ENCODE measurements around the gene LYRM9.

DNA sequence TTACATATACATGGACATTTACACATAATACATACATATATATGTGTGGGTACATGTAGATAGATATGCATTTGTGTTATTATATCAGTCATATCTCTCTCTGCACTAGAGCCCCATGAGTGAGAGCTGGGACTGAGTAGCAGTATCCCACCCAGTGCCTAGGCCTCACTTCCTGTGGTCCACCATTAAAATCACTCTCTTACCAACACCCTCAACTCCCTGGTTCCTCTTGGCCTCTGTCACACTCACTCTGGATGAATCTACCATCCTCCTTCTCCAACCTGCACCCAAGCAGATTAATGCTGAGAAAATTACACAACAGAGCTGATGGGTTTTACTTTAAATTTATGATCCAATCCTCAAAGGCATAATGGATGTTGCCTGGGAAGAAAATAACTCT is 4.9 kb upstream of the LYRM9 start:
- TF ChIP-seq EP300 (conservative IDR thresholded peaks at IDR 0.05; ENCODE audit: poor library complexity, severe bottlenecking) (no peak), EZH2 (IDR thresholded peaks at IDR 0.05; ENCODE audit: borderline replicate concordance, insufficient read depth, low read length, poor library complexity, severe bottlenecking) (no peak), POLR2AphosphoS5 (IDR thresholded peaks at IDR 0.05) (no peak)
- TF ChIP-seq, protein P1, sequence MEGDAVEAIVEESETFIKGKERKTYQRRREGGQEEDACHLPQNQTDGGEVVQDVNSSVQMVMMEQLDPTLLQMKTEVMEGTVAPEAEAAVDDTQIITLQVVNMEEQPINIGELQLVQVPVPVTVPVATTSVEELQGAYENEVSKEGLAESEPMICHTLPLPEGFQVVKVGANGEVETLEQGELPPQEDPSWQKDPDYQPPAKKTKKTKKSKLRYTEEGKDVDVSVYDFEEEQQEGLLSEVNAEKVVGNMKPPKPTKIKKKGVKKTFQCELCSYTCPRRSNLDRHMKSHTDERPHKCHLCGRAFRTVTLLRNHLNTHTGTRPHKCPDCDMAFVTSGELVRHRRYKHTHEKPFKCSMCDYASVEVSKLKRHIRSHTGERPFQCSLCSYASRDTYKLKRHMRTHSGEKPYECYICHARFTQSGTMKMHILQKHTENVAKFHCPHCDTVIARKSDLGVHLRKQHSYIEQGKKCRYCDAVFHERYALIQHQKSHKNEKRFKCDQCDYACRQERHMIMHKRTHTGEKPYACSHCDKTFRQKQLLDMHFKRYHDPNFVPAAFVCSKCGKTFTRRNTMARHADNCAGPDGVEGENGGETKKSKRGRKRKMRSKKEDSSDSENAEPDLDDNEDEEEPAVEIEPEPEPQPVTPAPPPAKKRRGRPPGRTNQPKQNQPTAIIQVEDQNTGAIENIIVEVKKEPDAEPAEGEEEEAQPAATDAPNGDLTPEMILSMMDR (IDR thresholded peaks at IDR 0.05; ENCODE audit: poor library complexity, severe bottlenecking) = no peak
- TF ChIP-seq, protein P2, sequence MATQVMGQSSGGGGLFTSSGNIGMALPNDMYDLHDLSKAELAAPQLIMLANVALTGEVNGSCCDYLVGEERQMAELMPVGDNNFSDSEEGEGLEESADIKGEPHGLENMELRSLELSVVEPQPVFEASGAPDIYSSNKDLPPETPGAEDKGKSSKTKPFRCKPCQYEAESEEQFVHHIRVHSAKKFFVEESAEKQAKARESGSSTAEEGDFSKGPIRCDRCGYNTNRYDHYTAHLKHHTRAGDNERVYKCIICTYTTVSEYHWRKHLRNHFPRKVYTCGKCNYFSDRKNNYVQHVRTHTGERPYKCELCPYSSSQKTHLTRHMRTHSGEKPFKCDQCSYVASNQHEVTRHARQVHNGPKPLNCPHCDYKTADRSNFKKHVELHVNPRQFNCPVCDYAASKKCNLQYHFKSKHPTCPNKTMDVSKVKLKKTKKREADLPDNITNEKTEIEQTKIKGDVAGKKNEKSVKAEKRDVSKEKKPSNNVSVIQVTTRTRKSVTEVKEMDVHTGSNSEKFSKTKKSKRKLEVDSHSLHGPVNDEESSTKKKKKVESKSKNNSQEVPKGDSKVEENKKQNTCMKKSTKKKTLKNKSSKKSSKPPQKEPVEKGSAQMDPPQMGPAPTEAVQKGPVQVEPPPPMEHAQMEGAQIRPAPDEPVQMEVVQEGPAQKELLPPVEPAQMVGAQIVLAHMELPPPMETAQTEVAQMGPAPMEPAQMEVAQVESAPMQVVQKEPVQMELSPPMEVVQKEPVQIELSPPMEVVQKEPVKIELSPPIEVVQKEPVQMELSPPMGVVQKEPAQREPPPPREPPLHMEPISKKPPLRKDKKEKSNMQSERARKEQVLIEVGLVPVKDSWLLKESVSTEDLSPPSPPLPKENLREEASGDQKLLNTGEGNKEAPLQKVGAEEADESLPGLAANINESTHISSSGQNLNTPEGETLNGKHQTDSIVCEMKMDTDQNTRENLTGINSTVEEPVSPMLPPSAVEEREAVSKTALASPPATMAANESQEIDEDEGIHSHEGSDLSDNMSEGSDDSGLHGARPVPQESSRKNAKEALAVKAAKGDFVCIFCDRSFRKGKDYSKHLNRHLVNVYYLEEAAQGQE (IDR thresholded peaks at IDR 0.05; ENCODE audit: borderline replicate concordance) = no peak
